ENCODE data around the gene ATXN10.
"Not testable (repeated sequence)": the region's sequence is repeated elsewhere in the genome, so short reads cannot be mapped to it uniquely, and the experiment has no call there.

Gene ATXN10

DNA sequence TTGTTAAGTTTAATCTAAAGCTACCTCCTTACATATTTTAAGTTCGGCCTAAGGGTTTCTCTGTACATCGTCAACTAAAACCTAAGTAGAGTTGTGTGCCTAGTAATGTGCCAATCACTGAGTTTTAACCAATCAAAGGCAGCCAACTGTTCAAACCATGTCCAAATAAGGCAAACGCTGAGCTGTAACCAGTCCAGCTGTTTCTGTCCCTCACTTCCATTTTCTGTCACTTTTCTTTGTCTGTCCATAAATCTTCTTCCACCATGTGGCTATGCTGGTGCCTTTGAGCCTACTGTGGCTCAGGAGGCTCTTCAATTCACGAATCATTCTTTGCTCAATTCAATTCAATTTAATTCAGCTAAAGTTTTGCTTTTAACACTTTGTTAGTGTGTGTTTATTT, 13.9 kb upstream of the ATXN10 start:
- Histone ChIP-seq H3K79me2 (ENCODE audit: insufficient read depth, low read length) (no peaks in the 10 kb centered on the region), H3K9ac (ENCODE audit: low read length) (no peak overlapping the region)

DNA sequence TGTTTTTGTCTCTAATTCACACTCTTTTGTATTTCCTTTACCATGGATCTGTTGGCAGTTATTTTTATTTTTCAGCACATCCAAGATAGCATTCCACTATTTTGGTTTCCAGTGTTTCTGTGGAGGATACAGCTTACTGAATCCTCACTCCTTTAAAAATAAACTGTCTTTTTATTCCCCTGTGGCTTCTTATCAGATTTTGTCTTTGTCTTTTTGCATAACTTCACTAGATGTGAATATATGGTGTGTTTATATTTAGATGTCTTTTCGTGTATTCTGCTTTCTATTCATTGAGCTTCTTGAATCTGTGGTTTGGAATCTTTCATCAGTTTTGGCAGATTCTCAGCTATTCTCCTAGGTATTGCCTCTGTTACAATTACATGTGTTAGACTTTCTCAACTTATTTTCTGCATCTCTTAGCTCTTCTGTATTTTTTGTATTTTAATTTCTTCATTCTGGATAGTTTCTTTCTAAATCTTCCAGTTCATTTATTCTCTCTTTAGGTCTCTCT, 7.4 kb upstream of the ATXN10 start:
- H3K79me2 ChIP-seq (ENCODE audit: insufficient read depth, low read length): no peaks in the 10 kb centered on the region
- TF ChIP-seq CTCF (IDR thresholded peaks at IDR 0.05; ENCODE audit: insufficient read depth, low read length, poor library complexity, severe bottlenecking) (no peak), EZH2phosphoT487 (conservative IDR thresholded peaks at IDR 0.05; ENCODE audit: low read length) (no peak)
- H4K20me1 ChIP-seq (ENCODE audit: low read depth, low read length): no peaks in the 10 kb centered on the region
- H3K27ac ChIP-seq (ENCODE audit: low read depth, low read length): no peak overlapping the region
- H3K9ac ChIP-seq (ENCODE audit: low read length): no peak overlapping the region
- H3F3A ChIP-seq (ENCODE audit: insufficient read depth): no peaks in the 10 kb centered on the region
- H3K9me2 ChIP-seq (replicated peaks; ENCODE audit: insufficient read depth, low read length): no peaks in the 10 kb centered on the region
- H3K27me3 ChIP-seq (ENCODE audit: low read length): no peaks in the 10 kb centered on the region
- H3K4me3 ChIP-seq (ENCODE audit: insufficient read depth, low read length, poor library complexity, severe bottlenecking): no peak overlapping the region
- no peaks in the 10 kb centered on the region for H3K36me3 ChIP-seq (ENCODE audit: low read length)
- H3K4me2 ChIP-seq (ENCODE audit: low read depth, low read length, poor library complexity, severe bottlenecking): no peak overlapping the region
- H2AFZ ChIP-seq (ENCODE audit: low read depth, low read length, severe bottlenecking): no peak overlapping the region
- no peaks in the 10 kb centered on the region for H3K9me3 ChIP-seq (ENCODE audit: insufficient read depth, low read length)

More for the DNA sequence above, 13.9 kb upstream of the ATXN10 start:
- Histone ChIP-seq H3K27ac (ENCODE audit: low read depth, low read length) (no peak overlapping the region), H2AFZ (ENCODE audit: low read depth, low read length, severe bottlenecking) (no peak overlapping the region), H3K9me2 (replicated peaks; ENCODE audit: insufficient read depth, low read length) (no peaks in the 10 kb centered on the region), H3F3A (ENCODE audit: insufficient read depth) (no peaks in the 10 kb centered on the region), H3K9me3 (ENCODE audit: insufficient read depth, low read length) (no peaks in the 10 kb centered on the region), H3K27me3 (ENCODE audit: low read length) (no peaks in the 10 kb centered on the region), H3K36me3 (ENCODE audit: low read length) (no peaks in the 10 kb centered on the region), H3K4me2 (ENCODE audit: low read depth, low read length, poor library complexity, severe bottlenecking) (no peak overlapping the region), H3K4me3 (ENCODE audit: insufficient read depth, low read length, poor library complexity, severe bottlenecking) (no peak overlapping the region), H4K20me1 (ENCODE audit: low read depth, low read length) (no peaks in the 10 kb centered on the region)
- TF ChIP-seq EZH2phosphoT487 (conservative IDR thresholded peaks at IDR 0.05; ENCODE audit: low read length) (no peak), CTCF (IDR thresholded peaks at IDR 0.05; ENCODE audit: insufficient read depth, low read length, poor library complexity, severe bottlenecking) (no peak)

- H3K79me2 ChIP-seq (ENCODE audit: insufficient read depth, low read length): peaks cover 13% of the 10 kb centered on the region
- no peaks in the 10 kb centered on the region for H3K9me3 ChIP-seq (ENCODE audit: insufficient read depth, low read length)
- no peak overlapping the region for H3K9ac ChIP-seq (ENCODE audit: low read length)
- TF ChIP-seq EZH2phosphoT487 (conservative IDR thresholded peaks at IDR 0.05; ENCODE audit: low read length) (no peak), CTCF (IDR thresholded peaks at IDR 0.05; ENCODE audit: insufficient read depth, low read length, poor library complexity, severe bottlenecking) (no peak)
- H3K27ac ChIP-seq (ENCODE audit: low read depth, low read length): no peak overlapping the region
- H3K4me3 ChIP-seq (ENCODE audit: insufficient read depth, low read length, poor library complexity, severe bottlenecking): no peak overlapping the region
- H2AFZ ChIP-seq (ENCODE audit: low read depth, low read length, severe bottlenecking): no peak overlapping the region
- peaks cover 9% of the 10 kb centered on the region; the same call in 1 of the 2 replicates for H3F3A ChIP-seq (ENCODE audit: insufficient read depth)
- no peaks in the 10 kb centered on the region for H3K9me2 ChIP-seq (replicated peaks; ENCODE audit: insufficient read depth, low read length)
- H3K4me2 ChIP-seq (ENCODE audit: low read depth, low read length, poor library complexity, severe bottlenecking): no peak overlapping the region
- H4K20me1 ChIP-seq (ENCODE audit: low read depth, low read length): no peaks in the 10 kb centered on the region
- H3K27me3 ChIP-seq (ENCODE audit: low read length): no peaks in the 10 kb centered on the region
- no peaks in the 10 kb centered on the region for H3K36me3 ChIP-seq (ENCODE audit: low read length)
Observed at GRCh38 chr22:45667486-45667885, 4.1 kb upstream of the ATXN10 start.

DNA sequence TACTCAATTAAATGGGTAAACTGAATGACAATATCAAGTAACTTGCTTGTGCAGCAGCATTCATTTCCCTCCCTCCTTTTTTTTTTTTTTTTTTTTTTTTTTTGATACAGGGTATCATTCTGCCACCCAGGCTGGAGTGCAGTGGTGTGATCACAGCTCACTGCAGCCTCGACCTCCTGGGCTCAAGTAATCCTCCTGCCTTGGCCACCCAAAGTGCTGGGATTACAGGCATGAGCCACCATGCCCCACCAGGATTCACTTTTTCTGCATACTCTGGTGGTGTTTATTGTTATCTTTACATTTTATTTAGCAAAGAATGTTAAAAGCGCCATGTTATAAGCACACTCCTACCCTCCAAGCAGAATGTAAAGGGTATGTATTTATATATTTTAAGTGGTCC, 1.3 kb upstream of the ATXN10 start:
- not testable (repeated sequence) for H2AFZ ChIP-seq (ENCODE audit: low read depth, low read length, severe bottlenecking); H3K27ac ChIP-seq (ENCODE audit: low read depth, low read length); H4K20me1 ChIP-seq (ENCODE audit: low read depth, low read length)

More for the DNA sequence above, 1.3 kb upstream of the ATXN10 start:
- not testable (repeated sequence) for H3K9me2 ChIP-seq (replicated peaks; ENCODE audit: insufficient read depth, low read length); H3F3A ChIP-seq (ENCODE audit: insufficient read depth); H3K9ac ChIP-seq (ENCODE audit: low read length); H3K9me3 ChIP-seq (ENCODE audit: insufficient read depth, low read length); H3K36me3 ChIP-seq (ENCODE audit: low read length); H3K27me3 ChIP-seq (ENCODE audit: low read length); H3K4me3 ChIP-seq (ENCODE audit: insufficient read depth, low read length, poor library complexity, severe bottlenecking); H3K4me2 ChIP-seq (ENCODE audit: low read depth, low read length, poor library complexity, severe bottlenecking)
- H3K79me2 ChIP-seq (ENCODE audit: insufficient read depth, low read length): peaks cover 41% of the 10 kb centered on the region
